OCI-LY1 (cell line): Measurements from ENCODE around the gene ROR1.

Source experiments
- H2AFZ ChIP-seq: fragments of 200-600 bp; sonication (generic), shearing (Covaris generic); 2 replicates; pipeline ENCODE4 v1.6.0; 2014; ENCODE audit warnings: antibody characterized with exemption, mild to moderate bottlenecking, low read length
- H3F3A ChIP-seq: fragments of 200-600 bp; sonication (generic), shearing (Covaris generic); 2 replicates; pipeline ENCODE4 v1.6.0; 2014; ENCODE audit warnings: mild to moderate bottlenecking, antibody characterized with exemption, low read length, moderate library complexity; ENCODE audit not compliant: insufficient read depth
- H3K27ac ChIP-seq: fragments of 200-600 bp; sonication (generic); 2 replicates; pipeline ENCODE4 v1.5.1; 2014; ENCODE audit warnings: low read length, mixed run types, mild to moderate bottlenecking, low read depth; ENCODE audit not compliant: poor library complexity, severe bottlenecking
- H3K27me3 ChIP-seq: fragments of 200-600 bp; sonication (generic); 2 replicates; pipeline ENCODE4 v1.6.0; 2014; ENCODE audit warnings: antibody characterized with exemption, mild to moderate bottlenecking, low read length, moderate library complexity; ENCODE audit not compliant: insufficient read depth
- H3K36me3 ChIP-seq: fragments of 200-600 bp; sonication (generic); 2 replicates; pipeline ENCODE4 v1.6.1; 2014; ENCODE audit warnings: mild to moderate bottlenecking, antibody characterized with exemption, low read length, moderate library complexity, mixed read lengths; ENCODE audit not compliant: insufficient read depth
- H3K4me1 ChIP-seq: fragments of 200-600 bp; sonication (generic); 2 replicates; pipeline ENCODE4 v1.5.1; 2014; ENCODE audit warnings: mild to moderate bottlenecking, low read length, moderate library complexity; ENCODE audit not compliant: insufficient read depth, severe bottlenecking
- H3K4me2 ChIP-seq: fragments of 200-600 bp; sonication (generic), shearing (Covaris generic); 2 replicates; pipeline ENCODE4 v1.6.1; 2014; ENCODE audit warnings: low read length
- H3K4me3 ChIP-seq: fragments of 200-600 bp; sonication (generic); 2 replicates; pipeline ENCODE4 v1.5.1; 2014; ENCODE audit warnings: low read length, low read depth, mild to moderate bottlenecking, mixed read lengths; ENCODE audit not compliant: poor library complexity, severe bottlenecking
- H3K79me2 ChIP-seq: fragments of 200-600 bp; shearing (Covaris generic); 2 replicates; pipeline ENCODE4 v1.6.1; 2016; ENCODE audit warnings: mixed run types, low read length, mixed read lengths; ENCODE audit not compliant: insufficient read depth
- H3K9ac ChIP-seq: fragments of 200-600 bp; sonication (generic), shearing (Covaris generic); 2 replicates; pipeline ENCODE4 v1.6.1; 2014; ENCODE audit warnings: mild to moderate bottlenecking, low read length, mixed read lengths
- H3K9me2 ChIP-seq: fragments of 200-600 bp; sonication (generic), shearing (Covaris generic); 2 replicates; pipeline ENCODE4 v1.6.1; 2014; ENCODE audit warnings: low read depth, mild to moderate bottlenecking, low read length, mixed read lengths
- H3K9me3 ChIP-seq: fragments of 200-600 bp; shearing (Covaris generic); 2 replicates; pipeline ENCODE4 v1.6.1; 2014; ENCODE audit warnings: low read length, mixed read lengths
- H4K20me1 ChIP-seq: fragments of 200-600 bp; sonication (generic), shearing (Covaris generic); 2 replicates; pipeline ENCODE4 v1.6.0; 2016; ENCODE audit warnings: mild to moderate bottlenecking, low read length; ENCODE audit not compliant: insufficient read depth
- CTCF ChIP-seq: fragments of 200-600 bp; sonication (generic), shearing (Covaris generic); IDR thresholded peaks from 2 replicates; pipeline ENCODE4 v1.5.1; 2017; ENCODE audit warnings: mild to moderate bottlenecking, antibody characterized with exemption, low read length, moderate library complexity, mixed read lengths
- EZH2 ChIP-seq: fragments of 200-600 bp; sonication (generic), shearing (Covaris generic); IDR thresholded peaks from 2 replicates; pipeline ENCODE4 v1.8.0; 2017; ENCODE audit warnings: borderline replicate concordance, mixed run types, mild to moderate bottlenecking, antibody characterized with exemption, low read length, moderate library complexity, mixed read lengths

Gene ROR1

GRCh38 chr1:63980740-63981407, 207.1 kb downstream of the ROR1 start:
- Histone ChIP-seq H2AFZ (no peak overlapping the region), H3K27me3 (0 out of 2 replicates have a peak, but pooled peaks cover 4% of the 10 kb centered on the region), H3K36me3 (no peaks in the 10 kb centered on the region), H3K4me2 (no peak overlapping the region), H3K27ac (no peak overlapping the region), H3K9me3 (no peaks in the 10 kb centered on the region), H3K9ac (no peak overlapping the region), H3K4me1 (no peaks in the 10 kb centered on the region), H3K9me2 (no peaks in the 10 kb centered on the region), H3F3A (no peaks in the 10 kb centered on the region), H3K79me2 (no peaks in the 10 kb centered on the region), H3K4me3 (no peak overlapping the region), H4K20me1 (no peaks in the 10 kb centered on the region)
- TF ChIP-seq EZH2 (no peak), CTCF (no peak)

GRCh38 chr1:63981408-63981773, 207.6 kb downstream of the ROR1 start:
- Histone ChIP-seq H3K79me2 (no peaks in the 10 kb centered on the region), H3K9me3 (no peaks in the 10 kb centered on the region), H3K4me1 (no peaks in the 10 kb centered on the region), H3K27ac (no peak overlapping the region), H3K9me2 (no peaks in the 10 kb centered on the region), H3K9ac (no peak overlapping the region), H4K20me1 (no peaks in the 10 kb centered on the region), H3K27me3 (0 out of 2 replicates have a peak, but pooled peaks cover 2% of the 10 kb centered on the region), H3K36me3 (no peaks in the 10 kb centered on the region), H3K4me3 (no peak overlapping the region), H3K4me2 (no peak overlapping the region), H3F3A (no peaks in the 10 kb centered on the region), H2AFZ (no peak overlapping the region)
- TF ChIP-seq EZH2 (no peak), CTCF (no peak)

- Histone ChIP-seq H3K4me3 (no peak overlapping the region), H2AFZ (no peak overlapping the region), H3K4me1 (no peaks in the 10 kb centered on the region), H3K27ac (no peak overlapping the region), H4K20me1 (no peaks in the 10 kb centered on the region), H3K9me2 (no peaks in the 10 kb centered on the region), H3K27me3 (no peaks in the 10 kb centered on the region), H3K4me2 (no peak overlapping the region), H3K9me3 (no peaks in the 10 kb centered on the region), H3K79me2 (no peaks in the 10 kb centered on the region), H3K9ac (no peak overlapping the region), H3K36me3 (no peaks in the 10 kb centered on the region), H3F3A (no peaks in the 10 kb centered on the region)
- TF ChIP-seq EZH2 (no peak), CTCF (no peak)
Measured at GRCh38 chr1:63982201-63982600, 208.4 kb downstream of the ROR1 start.
